ENCODE measurements around the gene SLC51A.

DNA sequence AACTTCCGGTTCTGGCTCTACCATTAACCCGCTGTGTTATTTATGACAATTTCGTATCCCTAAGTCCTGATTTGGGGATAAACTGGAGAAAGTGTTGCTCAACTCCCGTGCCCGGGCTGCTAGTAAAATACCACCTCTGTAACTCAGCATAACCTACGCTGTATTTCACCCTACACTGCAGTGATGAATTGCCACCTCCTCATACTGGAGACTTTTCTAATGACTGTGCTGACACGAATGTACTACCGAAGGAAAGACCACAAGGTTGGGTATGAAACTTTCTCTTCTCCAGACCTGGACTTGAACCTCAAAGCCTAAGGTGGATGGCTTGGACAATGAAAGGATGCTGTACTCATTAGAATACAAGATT lies 16.5 kb downstream of the SLC51A start:
- TF ChIP-seq, protein P1, sequence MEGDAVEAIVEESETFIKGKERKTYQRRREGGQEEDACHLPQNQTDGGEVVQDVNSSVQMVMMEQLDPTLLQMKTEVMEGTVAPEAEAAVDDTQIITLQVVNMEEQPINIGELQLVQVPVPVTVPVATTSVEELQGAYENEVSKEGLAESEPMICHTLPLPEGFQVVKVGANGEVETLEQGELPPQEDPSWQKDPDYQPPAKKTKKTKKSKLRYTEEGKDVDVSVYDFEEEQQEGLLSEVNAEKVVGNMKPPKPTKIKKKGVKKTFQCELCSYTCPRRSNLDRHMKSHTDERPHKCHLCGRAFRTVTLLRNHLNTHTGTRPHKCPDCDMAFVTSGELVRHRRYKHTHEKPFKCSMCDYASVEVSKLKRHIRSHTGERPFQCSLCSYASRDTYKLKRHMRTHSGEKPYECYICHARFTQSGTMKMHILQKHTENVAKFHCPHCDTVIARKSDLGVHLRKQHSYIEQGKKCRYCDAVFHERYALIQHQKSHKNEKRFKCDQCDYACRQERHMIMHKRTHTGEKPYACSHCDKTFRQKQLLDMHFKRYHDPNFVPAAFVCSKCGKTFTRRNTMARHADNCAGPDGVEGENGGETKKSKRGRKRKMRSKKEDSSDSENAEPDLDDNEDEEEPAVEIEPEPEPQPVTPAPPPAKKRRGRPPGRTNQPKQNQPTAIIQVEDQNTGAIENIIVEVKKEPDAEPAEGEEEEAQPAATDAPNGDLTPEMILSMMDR (IDR thresholded peaks at IDR 0.05), result no peak
- TF ChIP-seq POLR2AphosphoS5 (IDR thresholded peaks at IDR 0.05) (no peak), POLR2A (IDR thresholded peaks at IDR 0.05) (no peak)
